COLO668 (cell line): ENCODE data around the gene IFTAP.

ENCODE experiments used
- DNase-seq: peaks from one replicate; lab custom pipeline; 2025; ENCODE audit not compliant: unreplicated experiment; lab: John Stamatoyannopoulos, UW

IFTAP gene

GRCh38 chr11:36596880-36597279 lies 2.6 kb downstream of the IFTAP start:
- no peak for DNase-seq

GRCh38 chr11:36598051-36598450 lies 3.7 kb downstream of the IFTAP start, which contains the start of gene RAG2:
RAG2 (minus strand) TSS chr11:36598236; CDS start chr11:36594168, 4,068 bp downstream.
- DNase-seq, result no peak

GRCh38 chr11:36600180-36600579 lies 5.9 kb downstream of the IFTAP start:
- DNase-seq, result no peak

GRCh38 chr11:36601155-36601554 lies 6.9 kb downstream of the IFTAP start:
- no peak for DNase-seq

- no peak for DNase-seq
Observed at GRCh38 chr11:36602135-36602534, 7.8 kb downstream of the IFTAP start.

- DNase-seq, result no peak
Observed at GRCh38 chr11:36605221-36606216, 11.2 kb downstream of the IFTAP start.

- DNase-seq, result no peak
Observed at GRCh38 chr11:36608491-36609199, 14.3 kb downstream of the IFTAP start.

- no peak for DNase-seq
Observed at GRCh38 chr11:36609383-36609782, 15.1 kb downstream of the IFTAP start.

- DNase-seq, result no peak
Observed at GRCh38 chr11:36615826-36616225, 21.5 kb downstream of the IFTAP start.

- no peak for DNase-seq
Observed at GRCh38 chr11:36617543-36618362, 23.5 kb downstream of the IFTAP start.

- no peak for DNase-seq
Observed at GRCh38 chr11:36618363-36619047, 24.2 kb downstream of the IFTAP start.

GRCh38 chr11:36619502-36619901 lies 25.2 kb downstream of the IFTAP start:
- no peak for DNase-seq

GRCh38 chr11:36620246-36620645 lies 25.9 kb downstream of the IFTAP start:
- no peak for DNase-seq

- DNase-seq, result peak; percentile 7
Observed at GRCh38 chr11:36622431-36623136, 28.3 kb downstream of the IFTAP start.

GRCh38 chr11:36623494-36623893 lies 29.2 kb downstream of the IFTAP start:
- DNase-seq, result no peak

- DNase-seq, result no peak
Observed at GRCh38 chr11:36627006-36627405, 32.7 kb downstream of the IFTAP start.

GRCh38 chr11:36627471-36627870 lies 33.2 kb downstream of the IFTAP start:
- DNase-seq, result no peak

- no peak for DNase-seq
Observed at GRCh38 chr11:36628141-36628540, 33.8 kb downstream of the IFTAP start.

GRCh38 chr11:36628765-36629244 lies 34.5 kb downstream of the IFTAP start:
- DNase-seq, result no peak

GRCh38 chr11:36631774-36632173 lies 37.5 kb downstream of the IFTAP start:
- DNase-seq, result no peak
